ENCODE measurements around the gene KIAA1671.

GRCh38 chr22:25148149-25148691 is 195.7 kb downstream of the KIAA1671 start:
- TF ChIP-seq CTCF (conservative IDR thresholded peaks at IDR 0.05; ENCODE audit: low read depth, low read length) (no peak), EZH2 (IDR thresholded peaks at IDR 0.05; ENCODE audit: borderline replicate concordance, low read depth, low read length, poor library complexity, severe bottlenecking) (no peak)

All from A673 (cell line).